Pancreas (tissue), 10 donors: ENCODE data around the gene MTCH2. TPM values are rescaled to one million over a fixed set of nuclear protein-coding genes. Genes with fewer than 3 reads are reported as not detected.

Source experiments
- ATAC-seq, 4 donors: fragments of 200-7000 bp; cut with Tn5 transposase; one replicate each; pipeline versions ENCODE4 v1.8.0 to v1.9.1; 2020; ENCODE audit warnings: mild to moderate bottlenecking in 4 of 4, moderate library complexity in 4 of 4
- DNase-seq, 6 donors: peaks; one replicate each; pipeline ENCODE4 v3.0.0-alpha.2; 2020
- FAIRE-seq: peaks from 2 replicates; lab custom pipeline; 2012; peaks lifted over from hg19 to GRCh38; lab: Jason Lieb, UNC
- H3K27ac ChIP-seq, 4 donors: fragments of 200-600 bp; sonication (generic); 1 replicate in 3 of 4; 2 replicates in 1 of 4; pipeline versions ENCODE4 v1.5.0 to v1.8.0; 2020
- H3K27me3 ChIP-seq, 4 donors: fragments of 200-600 bp; one replicate each; pipeline ENCODE4 v1.8.0; 2021
- H3K36me3 ChIP-seq, 3 donors: fragments of 200-600 bp; sonication (generic) in 1 of 3; one replicate each; pipeline versions ENCODE4 v1.5.0 to v1.8.0; 2020 to 2021
- H3K4me1 ChIP-seq, 3 donors: fragments of 200-600 bp; one replicate each; pipeline ENCODE4 v1.8.0; 2021
- H3K4me3 ChIP-seq, 4 donors: fragments of 200-600 bp; sonication (generic) in 2 of 4; one replicate each; pipeline versions ENCODE4 v1.5.0 to v1.8.0; 2020 to 2021
- H3K9me3 ChIP-seq, 4 donors: fragments of 200-600 bp; one replicate each; pipeline ENCODE4 v1.8.0; 2021
- CTCF ChIP-seq, 4 donors: fragments of 200-600 bp; sonication (generic) in 3 of 4; IDR thresholded peaks; one replicate each; pipeline versions ENCODE4 v1.5.0 to v1.8.0; 2021; ENCODE audit warnings: antibody characterized with exemption in 4 of 4
- WGBS, 2 donors: extraction: QIAGEN DNeasy Blood & Tissue Kit; methylation state at CpG; one replicate each; pipeline ENCODE4 v1.1.7; 2013; 5-methylcytosine and 5-hydroxymethylcytosine counted together
- intact Hi-C, 3 donors: fragments of 100-400 bp; cut with DNase I; formaldehyde crosslinking; loops; one replicate each; pipeline versions ENCODE4 v1.11.1 to v1.14.2; 2022
- polyA plus RNA-seq, 2 donors: library from polyadenylated mRNA; stranded (reverse); fragments of 200-250 nt; gene quantifications; one replicate each; pipeline ENCODE4 v1.2.3, GENCODE V29; 2013
- total RNA-seq, 6 donors: library from RNA; stranded (reverse); fragmentation: NEBNext Ultra II Directional in 4 of 6; extraction: Animal tissue kit (Norgen Biotek cat#: 25700) in 4 of 6; gene quantifications; one replicate each; pipeline versions ENCODE4 v1.2.1 to v1.2.4, GENCODE V29; 2021 to 2023
- donor health status: healthy with polysubstance abuse.
- donor health status: DM: no; HTN: no; CAD: no; lungs with moderate emphysema.
- donor health status: DM: no; HTN: no; CAD: no.
- donor health status: control.
- donor health status: control.
- donor health status: Bipolar disorder and iron deficiency.
- donor health status: DM: yes; HTN: yes; CAD: no.
- donor health status: DM: no; HTN: no; CAD: no.
- donor health status: DM: no; HTN: no; CAD: no.
- donor health status: DM: yes; HTN: yes; CAD: no.

Gene MTCH2
- total and polyA plus RNA-seq, 8 donors: 13.5 to 34.2 (median 22.4) TPM

- whole genome bisulfite sequencing, 2 donors: 88 to 92% methylated on average over 11 of the region's 11 CpGs
- intact Hi-C loops: no loop called here
- no peak overlapping the region for H3K27ac ChIP-seq
Observed at GRCh38 chr11:47589118-47589517, 53.2 kb downstream of the MTCH2 start.

GRCh38 chr11:47587723-47588326, 54.5 kb downstream of the MTCH2 start:
- WGBS, 2 donors: 68 to 76% methylated on average over 13 to 14 of the region's 14 CpGs
- H3K36me3 ChIP-seq: peaks cover under 1 to 13% (median 11%) of the 10 kb centered on the region in 3 donors
- FAIRE-seq (no peak), DNase-seq (peak in 1 of 6 donors; percentile 44), ATAC-seq (peak in 3 of 4 donors; percentile 22 to 84 (median 72))
- no peaks in the 10 kb centered on the region for H3K9me3 ChIP-seq
- intact Hi-C loops: no loop called here
- TF ChIP-seq CTCF (IDR thresholded peaks at IDR 0.05): no peak
- no peak overlapping the region for H3K4me3 ChIP-seq
- H3K27ac ChIP-seq: no peak overlapping the region
- H3K27me3 ChIP-seq: no peaks in the 10 kb centered on the region
- no peaks in the 10 kb centered on the region for H3K4me1 ChIP-seq

More at GRCh38 chr11:47589118-47589517, 53.2 kb downstream of the MTCH2 start:
- FAIRE-seq (no peak), DNase-seq (no peak), ATAC-seq (no peak)
- peaks cover 0 to 2% (median 0%) of the 10 kb centered on the region in 3 donors for H3K36me3 ChIP-seq
- H3K27me3 ChIP-seq: no peaks in the 10 kb centered on the region
- TF ChIP-seq CTCF (IDR thresholded peaks at IDR 0.05): no peak
- H3K4me1 ChIP-seq: no peaks in the 10 kb centered on the region
- H3K9me3 ChIP-seq: no peaks in the 10 kb centered on the region
- no peak overlapping the region for H3K4me3 ChIP-seq

- no peak overlapping the region for H3K27ac ChIP-seq
- ATAC-seq (peak in 1 of 4 donors; percentile 9), DNase-seq (no peak), FAIRE-seq (no peak)
- no peaks in the 10 kb centered on the region for H3K27me3 ChIP-seq
- H3K9me3 ChIP-seq: no peaks in the 10 kb centered on the region
- H3K4me3 ChIP-seq: no peak overlapping the region
- TF ChIP-seq CTCF (IDR thresholded peaks at IDR 0.05): no peak
- intact Hi-C loops: no loop called here
- WGBS, 2 donors: 49 to 57% methylated on average over 6 of the region's 6 CpGs
- peaks cover 5 to 19% (median 18%) of the 10 kb centered on the region in 3 donors for H3K36me3 ChIP-seq
- H3K4me1 ChIP-seq: no peaks in the 10 kb centered on the region
Observed at GRCh38 chr11:47587039-47587716, 55.2 kb downstream of the MTCH2 start.

- ATAC-seq: no peak
- intact Hi-C loops: no loop called here
- no peak for DNase-seq
- Histone ChIP-seq H3K36me3 (peaks cover 5 to 28% (median 27%) of the 10 kb centered on the region in 3 donors), H3K9me3 (no peaks in the 10 kb centered on the region), H3K27ac (no peak within 1 kb of the TSS), H3K27me3 (no peaks in the 10 kb centered on the region), H3K4me1 (no peaks in the 10 kb centered on the region), H3K4me3 (no peak within 1 kb of the TSS)
- FAIRE-seq: no peak
- WGBS, 2 donors: 73% methylated on average over 12 of the region's 12 CpGs
- no peak for TF ChIP-seq CTCF (IDR thresholded peaks at IDR 0.05)
Observed at GRCh38 chr11:47586098-47586855, 56.1 kb downstream of the MTCH2 start, which contains the start of gene FAM180B. Gene FAM180B (plus strand): TSS chr11:47586678. CDS start chr11:47586769, 91 bp downstream.
